Measurements from ENCODE around the gene SLC22A2.

Gene SLC22A2

DNA sequence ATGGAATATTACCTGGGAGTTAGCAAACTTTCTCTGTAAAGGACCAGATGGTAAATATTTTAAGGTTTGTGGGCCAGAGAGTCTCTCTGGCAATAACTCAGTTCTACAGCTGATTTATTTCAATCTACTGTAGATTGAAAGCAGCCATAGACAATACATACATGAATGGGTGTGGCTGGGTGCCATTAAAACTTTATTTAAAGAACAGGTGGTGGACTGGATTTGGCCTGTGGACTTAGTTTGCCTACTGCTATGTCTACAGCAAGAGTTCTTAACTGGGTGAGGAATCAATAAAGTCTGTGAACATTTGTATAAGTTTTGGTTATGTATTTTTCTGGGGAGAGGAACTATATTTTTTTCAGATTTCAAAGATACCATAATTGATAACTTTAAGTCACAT, 55.1 kb downstream of the SLC22A2 start:
- no peak for DNase-seq

DNA sequence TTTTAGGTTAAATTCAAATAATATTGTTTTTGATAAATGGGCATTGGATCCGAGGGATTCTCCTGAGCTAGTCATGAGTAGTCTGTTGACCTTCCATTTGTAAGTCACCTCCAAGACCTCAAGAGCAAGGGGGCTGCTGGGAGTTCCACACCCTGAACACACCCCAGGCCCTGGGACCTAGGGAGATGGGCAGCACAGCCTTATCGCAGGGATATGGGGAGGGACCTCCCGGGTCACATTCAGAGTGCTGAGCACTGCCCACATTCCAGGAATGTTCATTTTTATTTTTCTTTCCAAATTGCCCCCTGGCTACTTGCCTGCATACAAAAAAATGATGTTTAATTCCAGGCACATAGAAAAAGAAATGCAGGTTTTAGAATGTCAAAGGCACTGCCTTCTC, 55.5 kb downstream of the SLC22A2 start:
- no peak for DNase-seq

DNA sequence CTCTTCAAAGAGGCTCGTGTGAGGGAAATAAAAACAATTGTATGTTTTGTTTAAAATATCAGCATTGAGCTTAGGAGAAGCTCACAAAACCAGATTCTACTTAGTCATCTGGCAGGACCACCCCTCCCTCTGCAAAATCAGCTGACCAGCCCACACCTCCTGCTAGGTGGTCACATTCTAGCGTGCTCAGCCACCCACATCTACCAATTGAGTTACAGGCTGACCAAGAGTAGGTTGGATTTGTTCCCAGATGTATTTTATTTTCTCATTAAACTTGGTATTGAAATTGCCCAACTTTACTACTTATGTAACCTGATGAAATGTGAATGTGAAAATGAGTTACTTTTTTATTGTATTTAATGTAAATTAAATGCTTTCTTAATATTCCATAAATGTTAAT, 56.2 kb downstream of the SLC22A2 start:
- no peak for DNase-seq

DNA sequence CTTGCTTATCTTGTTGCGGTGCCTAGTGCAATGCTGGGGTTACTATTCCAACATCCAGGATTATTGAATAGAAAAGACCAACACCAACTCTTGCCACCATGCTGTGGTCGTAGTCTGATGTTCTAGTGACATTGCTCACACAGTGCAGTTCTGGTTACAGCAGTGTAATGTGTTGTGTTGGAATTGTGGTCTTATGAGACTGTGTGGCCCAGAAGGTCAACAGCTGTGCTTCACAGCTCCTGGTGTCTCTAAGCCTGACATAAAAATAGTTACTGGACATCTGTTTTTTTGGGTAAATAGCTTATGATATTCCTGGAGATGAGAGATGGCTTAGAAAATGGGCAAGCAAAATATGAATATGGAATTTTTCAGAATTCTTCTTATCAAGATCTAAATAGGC, 57.6 kb downstream of the SLC22A2 start:
- no peak for DNase-seq

DNA sequence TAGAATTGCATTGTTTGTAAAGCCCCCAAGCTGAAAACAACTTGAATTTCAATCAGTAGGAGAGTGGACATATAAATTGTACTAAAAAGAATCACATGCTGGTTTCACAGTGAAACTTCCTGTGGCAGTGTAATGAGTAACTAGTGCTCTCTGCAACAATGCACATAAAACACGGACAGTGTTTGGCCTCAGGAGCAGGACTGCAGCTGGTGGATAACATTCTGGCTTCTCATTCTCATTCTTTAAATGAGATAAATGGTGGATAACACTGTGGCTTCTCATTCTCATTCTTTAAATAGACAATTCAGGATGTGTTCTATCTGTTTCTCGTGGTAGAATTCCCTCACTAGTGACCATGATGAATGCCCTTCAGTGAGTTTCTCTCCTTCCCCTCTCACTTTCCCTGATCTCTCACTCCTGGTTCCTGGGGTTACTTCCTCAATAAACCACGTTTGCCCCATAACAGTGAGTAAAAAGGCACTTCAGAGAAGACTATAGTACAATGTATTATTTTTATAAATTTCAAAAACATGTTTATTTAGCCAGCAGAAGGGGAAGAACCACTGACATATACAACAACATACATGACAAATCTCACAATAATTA, 59.9 kb downstream of the SLC22A2 start:
- DNase-seq, result no peak

DNA sequence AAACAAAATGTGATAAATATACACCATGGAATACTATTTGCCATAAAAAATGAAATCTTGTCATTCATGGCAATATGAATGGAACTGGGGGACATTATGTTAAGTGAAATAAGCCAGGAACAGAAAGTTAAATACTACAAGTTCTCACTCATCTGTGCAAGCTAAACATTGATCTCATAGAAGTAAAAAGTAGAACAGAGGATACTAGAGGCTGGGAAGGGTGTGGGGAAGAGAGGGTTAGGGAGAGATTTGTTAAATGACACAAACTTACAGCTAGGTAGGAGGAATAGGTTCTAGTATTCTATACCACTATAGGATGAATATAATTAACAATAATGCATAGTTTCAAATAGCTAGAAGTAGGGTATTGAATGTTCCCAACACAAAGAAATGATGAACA, 61.0 kb downstream of the SLC22A2 start:
- no peak for DNase-seq

DNA sequence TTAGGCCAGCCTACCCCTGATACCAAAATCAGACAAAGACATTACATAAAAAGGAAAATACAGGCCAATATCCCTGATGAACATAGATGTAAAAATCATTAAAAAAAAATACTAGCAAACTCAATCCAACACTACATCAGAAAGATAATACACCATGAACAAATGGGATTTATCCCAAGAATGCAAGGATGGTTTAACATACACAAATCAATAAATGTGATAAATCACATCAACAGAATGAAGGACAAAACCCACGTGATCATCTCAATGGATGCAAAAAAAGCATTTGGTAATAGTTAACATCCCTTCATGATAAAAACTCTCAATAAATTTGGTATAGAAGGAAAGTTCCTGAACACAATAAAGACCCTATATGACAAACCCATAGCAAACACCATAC, 63.8 kb downstream of the SLC22A2 start:
- no peak for DNase-seq

DNA sequence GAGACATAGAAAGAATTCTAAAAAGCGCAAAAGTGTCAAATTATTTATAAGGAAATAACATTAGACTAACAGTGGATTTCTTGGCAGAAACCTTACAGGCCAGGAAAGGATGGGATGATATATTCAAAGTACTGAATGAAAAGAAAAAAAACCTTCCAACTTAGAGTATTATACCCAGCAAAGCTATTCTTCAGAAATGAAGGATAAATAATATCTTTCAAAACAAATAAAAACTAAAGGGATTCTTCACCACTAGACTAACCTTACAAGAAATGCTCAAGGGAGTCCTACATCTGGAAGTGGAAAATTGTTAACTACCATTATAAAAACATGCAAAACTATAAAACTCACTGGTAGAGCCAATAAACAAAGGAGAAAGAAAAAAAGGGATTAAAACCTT, 65.8 kb downstream of the SLC22A2 start:
- no peak for DNase-seq

DNA sequence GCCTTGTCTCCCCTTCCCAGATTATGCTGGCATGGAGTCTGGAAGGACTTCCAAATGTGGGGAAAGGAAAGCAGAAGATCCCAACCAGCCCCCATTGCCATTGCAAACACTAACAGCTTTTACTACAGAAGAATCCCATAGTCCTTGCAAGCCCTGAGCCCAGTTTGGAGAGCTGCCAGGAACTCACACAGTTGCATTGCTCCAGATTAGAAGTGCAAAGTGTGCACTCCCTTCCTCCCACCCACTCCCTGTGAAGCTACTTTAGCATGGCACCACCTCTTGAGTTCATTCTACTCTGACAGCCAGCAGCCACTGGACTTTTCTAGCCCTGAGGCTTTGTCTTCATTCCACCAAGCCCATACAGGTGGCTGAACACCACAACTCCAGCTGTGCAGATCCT, 67.6 kb downstream of the SLC22A2 start:
- DNase-seq, result no peak

DNA sequence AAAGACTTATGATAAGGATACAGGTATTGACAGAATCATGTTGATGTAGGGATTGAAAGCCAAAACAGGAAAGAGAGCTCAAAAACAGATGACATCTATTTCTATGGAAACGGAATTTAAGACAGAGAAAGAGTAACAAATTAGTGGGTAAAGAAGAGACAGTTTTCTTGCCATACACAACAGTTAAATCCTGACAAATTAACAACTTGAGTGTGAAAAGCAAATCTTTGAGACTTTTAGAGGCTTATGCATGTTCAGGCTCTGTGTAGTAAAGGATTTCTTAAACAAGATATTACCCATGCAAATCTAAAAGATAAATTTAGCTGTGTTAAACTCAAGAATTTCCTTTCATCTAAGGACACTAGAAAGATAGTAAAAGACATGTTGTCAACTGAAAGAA, 68.5 kb downstream of the SLC22A2 start:
- DNase-seq, result no peak

DNA sequence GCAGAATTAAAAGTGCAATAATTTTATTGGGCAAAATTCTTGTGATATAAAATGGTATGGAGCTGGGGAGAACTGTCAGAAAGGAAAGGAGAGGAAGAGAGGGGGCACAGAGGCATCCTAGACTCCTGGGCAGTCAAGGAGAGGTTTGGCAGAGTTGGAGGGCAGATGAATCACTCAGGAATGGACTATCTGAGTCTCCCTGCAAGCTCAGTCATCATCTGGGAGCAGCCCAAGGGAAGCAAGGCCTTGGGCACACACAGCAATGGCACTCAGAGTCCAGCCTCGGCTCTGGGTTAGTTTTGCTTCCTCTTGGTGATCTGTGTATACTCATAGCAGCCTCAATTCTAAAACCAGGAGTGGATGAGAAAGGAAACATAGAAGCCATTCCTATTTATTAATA, 69.8 kb downstream of the SLC22A2 start:
- DNase-seq, result no peak

DNA sequence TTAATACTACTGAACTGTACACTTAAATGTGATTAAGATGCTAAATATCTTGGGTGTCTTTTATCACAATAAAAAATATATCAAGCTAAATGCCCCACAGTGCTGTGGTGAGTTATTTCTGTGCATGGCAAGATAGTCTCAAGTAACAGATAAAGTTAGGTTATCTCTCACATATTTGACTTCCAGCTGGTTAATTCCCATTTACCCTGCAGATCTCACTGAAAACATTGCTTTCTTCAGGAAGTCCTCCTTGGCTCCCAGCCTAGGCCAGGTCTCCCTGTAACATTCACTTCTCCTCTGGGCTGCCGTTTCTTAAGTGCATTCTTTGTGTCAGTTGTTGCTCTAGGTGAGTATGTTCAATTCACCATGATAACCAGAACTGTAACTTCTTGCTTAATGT, 77.9 kb downstream of the SLC22A2 start:
- no peak for DNase-seq

DNA sequence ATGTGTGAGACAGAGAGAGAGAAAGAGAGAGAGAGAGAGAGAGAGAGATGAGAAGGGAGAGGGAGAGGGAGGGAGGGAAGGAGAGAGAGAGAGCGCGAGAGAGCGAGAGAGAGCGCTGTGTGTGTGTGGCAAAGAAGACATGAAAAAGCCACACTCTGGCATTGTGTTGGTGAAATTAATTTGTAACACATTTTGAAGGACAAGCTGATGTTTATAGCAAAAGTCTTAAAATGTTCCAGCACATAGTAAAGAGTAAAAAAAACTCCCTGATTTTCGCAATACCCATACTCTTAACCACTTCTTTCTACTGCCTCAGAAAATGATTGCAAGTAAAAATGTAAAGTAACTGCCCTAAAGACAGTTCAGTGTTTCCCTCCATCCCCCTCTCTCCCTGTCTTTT, 80.3 kb downstream of the SLC22A2 start:
- no peak for DNase-seq

DNA sequence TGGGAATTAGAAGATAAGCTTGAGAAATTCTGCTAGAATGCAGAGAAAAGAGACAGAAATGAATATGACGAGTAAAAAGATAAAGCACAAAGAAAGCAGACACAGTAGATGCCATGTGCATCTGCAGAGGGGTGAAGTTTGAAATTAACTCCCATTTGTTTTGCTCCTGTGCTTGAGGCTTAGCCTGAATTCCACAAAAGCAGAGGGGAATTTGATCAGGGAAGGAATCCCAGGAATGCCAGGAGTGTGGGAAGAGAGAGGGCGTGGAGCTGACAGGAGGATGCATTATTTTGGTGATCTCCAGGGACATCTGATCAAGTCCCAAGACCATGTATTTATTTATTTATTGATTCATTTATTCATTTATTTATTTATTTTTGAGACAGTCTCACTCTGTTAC, 81.4 kb downstream of the SLC22A2 start:
- DNase-seq, result no peak

DNA sequence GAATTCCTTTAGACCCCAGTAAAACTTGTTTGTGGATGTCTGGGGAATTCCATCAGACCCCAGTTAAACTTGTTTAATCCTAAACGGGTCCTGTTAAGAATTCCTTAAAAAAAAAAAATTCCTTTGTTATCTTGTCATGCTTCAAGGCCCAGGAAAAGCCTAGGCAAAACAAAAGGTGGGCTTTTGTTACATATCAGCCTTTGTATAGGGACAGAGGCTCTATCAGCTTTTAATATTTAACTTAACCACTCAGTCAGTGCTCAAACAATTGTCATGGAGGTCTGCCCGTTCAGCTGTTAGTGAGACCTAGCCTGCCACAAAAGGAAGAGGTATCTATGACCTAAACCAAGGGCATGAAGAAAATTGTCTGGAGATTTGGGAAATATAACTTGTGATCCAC, 83.9 kb downstream of the SLC22A2 start:
- no peak for DNase-seq

DNA sequence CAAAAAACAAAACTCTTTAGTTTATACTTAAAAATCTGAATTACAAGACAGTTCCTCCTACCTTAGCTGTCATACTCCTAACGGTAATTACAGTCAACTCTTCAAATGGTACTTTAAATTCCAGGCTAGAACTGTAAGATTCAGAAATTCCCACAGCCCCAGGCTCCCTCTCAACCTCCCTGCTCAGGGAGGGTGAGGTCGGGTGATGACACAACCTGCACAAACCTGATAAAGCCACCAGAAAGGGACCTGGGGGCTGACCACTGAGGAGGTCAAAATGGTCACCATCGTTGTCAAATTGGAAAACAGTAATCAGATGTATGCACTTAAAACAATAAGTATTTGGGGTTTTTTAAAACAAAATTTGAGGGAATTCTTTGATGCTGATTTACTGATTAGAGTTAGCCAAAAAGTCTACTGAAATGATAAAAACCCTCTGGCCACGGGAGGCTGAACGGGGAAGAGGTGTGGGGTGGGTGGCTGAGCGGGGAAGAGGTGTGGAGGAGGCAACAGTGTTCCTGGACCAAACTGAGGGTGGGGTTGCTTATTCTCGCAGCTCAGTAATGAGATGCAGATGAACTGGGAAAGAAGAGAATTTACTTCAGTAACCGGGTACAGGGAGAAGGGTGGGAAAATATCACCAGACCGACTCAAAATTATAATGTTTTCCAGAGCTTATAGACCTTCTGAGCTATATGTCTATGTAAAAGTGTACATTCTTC, 84.7 kb downstream of the SLC22A2 start:
- DNase-seq, result no peak

DNA sequence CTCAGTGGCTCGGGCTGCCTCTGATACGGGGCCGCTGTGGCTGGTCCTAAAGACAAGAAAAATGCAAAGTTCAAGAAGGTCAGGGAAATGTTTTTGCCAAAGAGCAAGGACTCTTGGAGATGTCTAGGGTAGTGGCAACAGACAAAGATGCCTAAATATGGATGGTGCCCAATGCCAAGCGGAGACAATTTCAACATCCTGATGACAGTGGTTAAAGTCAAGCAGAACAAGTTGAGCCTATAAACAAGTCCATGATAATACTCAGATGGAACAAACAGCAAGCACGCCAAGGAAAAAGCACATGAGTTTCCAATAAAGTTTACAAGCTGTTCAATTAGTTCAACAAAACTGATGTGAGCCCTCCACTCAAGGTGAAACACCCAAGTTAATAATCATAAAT, 85.9 kb downstream of the SLC22A2 start:
- DNase-seq, result no peak

DNA sequence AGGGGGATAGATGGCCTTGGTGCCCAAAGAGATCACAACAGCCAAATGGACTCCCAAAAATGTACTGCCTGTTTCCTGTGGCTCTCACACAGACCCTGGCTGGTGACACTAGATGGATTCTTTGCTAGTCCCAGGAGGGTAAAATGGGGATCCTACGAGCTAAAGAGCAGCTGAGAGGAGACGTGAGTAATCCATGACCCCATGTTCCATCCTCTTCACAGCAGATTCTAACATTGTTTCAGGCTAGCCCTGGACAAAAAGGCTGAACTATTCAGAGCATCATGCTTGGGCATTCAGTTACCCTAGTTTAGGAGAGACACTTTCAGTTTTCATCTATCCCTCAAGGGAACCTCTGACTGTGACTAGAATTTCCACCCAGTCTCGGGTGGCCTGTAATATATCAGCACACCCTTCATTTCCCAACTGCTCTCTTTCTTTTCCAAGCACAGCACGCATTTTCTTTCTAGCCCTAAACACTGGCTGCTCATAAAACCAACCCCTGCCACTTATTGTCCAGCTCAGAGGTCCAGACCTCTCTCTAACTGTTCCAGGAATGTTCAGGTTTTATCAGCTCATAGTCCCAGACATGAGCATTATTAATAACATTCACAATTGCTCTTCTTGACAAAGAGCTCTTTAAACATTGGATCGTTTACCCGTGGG, 88.5 kb downstream of the SLC22A2 start:
- DNase-seq, result no peak

DNA sequence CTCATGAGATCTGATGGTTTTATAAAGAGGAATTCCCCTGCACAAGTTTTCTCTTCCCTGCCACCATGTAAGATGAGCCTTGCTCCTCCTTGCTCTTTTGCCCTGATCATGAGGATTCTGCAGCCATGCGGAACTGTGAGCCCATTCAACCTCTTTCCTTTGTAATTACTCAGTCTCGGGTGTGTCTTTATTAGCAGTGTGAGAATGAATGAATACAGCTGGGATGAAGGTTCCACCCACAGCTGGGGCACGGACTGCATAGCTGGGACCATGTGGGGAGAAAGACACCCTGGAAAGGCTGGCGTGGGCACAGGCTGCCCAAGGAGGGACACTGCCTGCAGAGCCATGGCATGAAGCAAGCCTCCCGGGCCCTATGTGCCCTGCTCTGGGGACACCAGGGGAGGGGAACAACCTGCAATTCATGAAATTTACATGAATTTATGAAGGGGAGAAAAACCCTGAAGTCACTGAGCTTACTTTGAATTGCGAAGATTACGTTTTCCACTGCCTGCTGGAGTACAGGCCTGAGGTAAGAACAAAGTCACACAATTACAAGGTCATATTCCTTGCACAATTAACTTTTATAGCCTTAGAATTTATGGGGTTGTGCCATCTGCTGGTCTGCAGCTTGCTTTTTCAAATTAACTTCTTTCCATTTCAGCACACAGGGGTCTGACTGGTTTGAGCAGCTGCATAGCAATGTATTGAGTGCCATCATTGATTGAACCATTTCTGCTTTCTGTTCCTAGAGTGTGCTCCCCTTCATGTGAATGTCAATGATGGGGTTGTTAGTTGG, 90.8 kb downstream of the SLC22A2 start:
- no peak for DNase-seq
